Tongue (tissue), 2 donors: Measurements from ENCODE around the gene MIDN. TPM values are rescaled to one million over a fixed set of nuclear protein-coding genes. Genes with fewer than 3 reads are reported as not detected.
A peak's percentile ranks its signal among the peaks of the same experiment; 100 is the strongest.

Experiments
- DNase-seq: peaks from one replicate; pipeline ENCODE4 v3.0.0-alpha.2; 2015
- total RNA-seq: library from RNA; depleted of rRNA; stranded (reverse); fragments of >200 nt; gene quantifications from one replicate; pipeline ENCODE4 v1.2.3, GENCODE V29; 2014

The MIDN gene
- total RNA-seq, 1 donor from 2014 or later, result 26.7 TPM

DNA sequence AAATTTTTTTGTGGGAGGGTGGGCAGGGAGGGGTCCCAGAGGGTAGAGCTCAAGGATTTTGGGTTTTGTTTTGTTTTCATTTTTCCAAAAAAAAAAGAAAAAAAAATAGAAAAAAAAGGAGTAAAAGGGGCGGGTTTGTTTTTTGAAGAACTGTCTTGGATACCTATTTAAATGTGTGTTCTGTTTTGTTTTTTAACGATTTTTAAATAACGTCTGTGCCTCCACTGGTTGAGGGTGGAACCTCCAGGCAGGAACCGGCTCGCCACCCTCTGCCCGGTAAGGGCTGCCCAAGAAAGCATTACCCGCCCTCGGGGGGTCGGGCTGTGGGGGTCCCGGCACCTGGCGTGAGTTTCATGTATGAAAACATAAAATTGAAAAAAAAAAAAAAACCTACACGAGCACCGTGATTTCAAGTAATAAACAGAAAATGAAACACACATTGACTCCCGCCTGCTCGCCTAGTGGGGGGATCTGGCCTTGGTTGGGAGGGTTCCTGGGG lies 10.4 kb downstream of the MIDN start:
- no peak for DNase-seq

DNA sequence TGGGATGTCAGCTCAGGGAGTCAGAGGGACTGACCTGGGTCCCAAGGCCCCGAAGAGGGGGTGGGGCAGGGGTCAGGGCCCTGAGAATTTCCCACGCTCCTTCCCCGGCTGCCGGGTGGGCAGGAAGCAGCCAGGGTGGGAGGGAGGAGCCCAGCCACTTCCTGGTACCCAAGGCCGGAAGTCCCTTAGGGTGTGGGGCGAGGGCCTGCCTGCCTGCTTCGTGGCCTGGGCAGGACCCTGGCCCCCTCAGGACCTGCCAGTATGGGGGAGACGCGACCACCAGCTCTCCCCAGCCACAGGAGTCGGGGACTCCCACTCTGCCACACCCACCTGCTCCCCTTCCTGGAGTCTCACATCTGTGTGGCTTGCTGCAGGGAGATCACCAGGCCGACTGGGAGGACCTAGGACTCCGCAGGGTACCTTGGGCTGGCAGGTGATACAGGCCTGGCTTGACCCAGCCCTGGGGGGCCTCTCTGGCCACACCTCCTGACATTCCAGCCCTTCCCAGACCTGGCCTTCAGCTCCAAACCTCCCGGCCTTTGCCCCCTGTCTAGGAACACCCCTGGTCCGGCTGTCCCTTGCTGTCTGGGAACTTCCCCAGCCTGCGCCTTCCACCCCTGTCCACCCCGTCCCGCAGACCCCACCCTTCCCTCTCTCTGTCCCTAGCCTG lies 11.0 kb downstream of the MIDN start:
- peak; percentile 52 for DNase-seq

DNA sequence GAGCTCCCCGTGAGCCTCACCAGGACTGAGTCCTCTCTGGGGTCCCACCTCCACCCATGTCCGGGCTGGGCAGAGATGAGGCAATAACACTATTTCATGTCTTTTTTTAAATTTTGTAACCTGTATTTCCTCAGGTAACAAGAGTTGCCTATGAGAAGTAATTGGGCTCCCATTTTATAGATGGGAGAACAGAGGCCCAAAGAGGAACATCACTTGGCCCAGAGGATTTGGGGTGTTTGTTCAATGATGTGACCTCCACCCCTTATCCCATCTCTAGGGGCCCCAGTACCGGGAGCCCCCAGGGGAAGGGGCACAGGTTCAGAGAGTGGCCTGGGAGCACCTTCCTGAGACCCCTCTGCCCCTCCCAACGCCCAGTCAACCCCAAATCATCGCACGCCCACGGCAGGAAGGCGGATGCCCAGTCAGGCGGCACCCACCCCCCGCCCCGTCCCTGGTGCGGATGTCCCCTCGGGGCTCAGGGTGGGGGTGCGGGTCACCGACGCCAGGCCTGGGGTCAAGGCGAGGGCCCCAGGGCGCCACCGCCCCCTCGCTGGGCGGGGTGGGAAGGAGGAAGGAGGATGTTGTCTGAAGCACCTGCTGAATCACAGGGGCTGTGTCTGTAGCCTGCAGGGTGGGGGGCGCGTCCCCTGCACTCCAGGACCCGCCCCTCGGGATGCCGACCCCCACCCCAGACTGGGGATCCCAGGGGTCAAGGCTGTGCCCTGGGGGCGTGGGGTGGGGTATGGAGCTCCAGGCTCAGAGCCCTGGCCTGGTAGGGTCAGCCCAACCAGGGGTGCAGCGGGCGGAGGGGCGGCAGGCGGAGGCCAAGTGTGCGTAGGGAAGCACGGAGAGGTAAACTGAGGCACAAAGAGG lies 11.7 kb downstream of the MIDN start:
- DNase-seq, result no peak

DNA sequence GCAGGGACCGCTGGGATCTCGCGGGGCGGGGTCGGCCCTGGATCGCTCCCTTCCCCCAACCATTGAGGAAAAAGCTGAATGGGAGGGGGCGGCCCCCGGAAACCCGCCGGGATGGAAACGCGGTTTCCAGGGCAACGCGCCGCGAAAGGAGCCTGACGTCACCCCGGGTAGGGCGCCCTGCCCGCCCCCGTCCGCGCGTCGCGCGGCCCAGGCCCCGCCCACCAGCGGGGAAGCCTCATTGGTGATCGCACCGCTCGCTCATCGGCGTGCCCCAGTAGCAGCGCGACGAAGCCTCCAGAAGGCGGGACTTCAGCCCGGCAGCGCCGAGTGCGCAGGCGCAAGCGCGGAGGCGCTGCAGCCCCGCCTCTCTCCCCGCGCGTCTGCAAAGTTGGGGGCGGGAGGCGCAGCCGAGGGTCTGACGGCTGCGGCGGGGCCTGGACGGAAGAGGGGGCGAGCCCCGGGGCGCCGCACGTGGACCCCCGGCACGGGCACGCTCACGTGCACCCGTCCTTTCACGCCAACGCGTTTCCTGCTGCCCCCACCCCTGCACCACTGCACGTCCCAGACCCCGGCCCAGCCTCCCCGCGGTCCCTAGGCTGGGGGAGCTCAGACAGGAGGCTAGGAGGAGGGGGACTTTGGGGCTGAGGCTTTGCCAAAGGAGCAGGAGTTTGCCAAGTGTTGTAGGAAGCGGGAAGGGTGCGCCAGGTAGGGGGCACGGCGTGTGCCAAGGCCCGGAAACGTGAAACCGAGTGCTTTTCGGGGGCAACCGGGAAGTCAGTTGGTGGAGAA lies 12.6 kb downstream of the MIDN start:
- DNase-seq, result peak; percentile 98

DNA sequence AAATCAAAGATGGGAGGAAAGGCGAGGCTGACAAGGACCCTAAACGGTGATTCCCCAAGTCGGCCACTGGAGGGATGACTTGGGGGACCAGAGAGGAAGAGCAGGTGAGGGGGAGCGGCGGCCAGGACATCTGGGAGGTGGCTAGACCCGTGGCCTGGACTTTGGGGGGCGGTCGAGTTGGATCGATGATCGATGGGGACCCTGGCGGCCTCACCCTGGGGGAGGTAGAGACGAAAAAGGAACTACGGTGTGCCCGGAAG lies 13.1 kb downstream of the MIDN start:
- DNase-seq, result no peak

DNA sequence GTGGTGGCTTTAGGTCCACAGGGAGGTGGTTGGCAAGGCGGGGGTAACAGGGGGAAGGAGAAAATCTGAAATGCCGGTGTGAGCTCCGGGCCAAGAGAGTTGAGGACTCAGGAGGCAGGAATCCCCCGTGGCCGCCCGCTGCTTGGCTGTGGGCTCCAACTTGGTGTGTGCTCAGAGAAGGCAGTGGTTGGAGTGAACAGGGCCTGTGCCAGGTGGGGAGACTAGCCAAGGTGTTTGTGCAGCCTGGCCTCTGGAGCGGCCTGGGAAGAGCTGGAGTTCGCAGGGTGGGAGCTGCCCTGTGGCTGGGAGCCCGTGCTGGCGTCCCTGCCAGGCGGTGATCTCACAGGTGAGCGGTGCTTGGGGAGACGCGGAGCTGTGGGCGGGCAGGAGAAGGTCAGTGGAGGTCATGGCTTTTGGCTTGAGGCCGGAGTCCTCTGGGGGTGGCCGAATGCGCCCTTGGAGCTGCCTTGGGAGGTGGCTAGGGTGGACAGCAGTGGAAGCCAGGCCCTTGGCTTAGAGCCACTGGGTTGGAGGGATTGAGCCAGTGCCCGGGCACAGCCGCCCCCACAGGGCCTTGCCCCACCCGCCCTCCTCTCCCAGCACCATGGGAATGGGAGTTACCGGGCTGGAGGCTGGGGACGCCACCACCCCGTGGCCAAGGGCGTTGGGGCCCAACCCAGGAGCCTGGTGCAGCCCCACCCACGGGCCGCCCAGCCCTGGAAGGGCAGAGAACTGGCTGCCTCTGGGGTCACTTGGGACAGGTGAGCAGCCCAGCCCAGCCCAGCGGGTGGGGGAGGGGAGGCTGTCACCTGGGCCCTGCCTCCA lies 13.6 kb downstream of the MIDN start:
- DNase-seq, result peak; percentile 43

DNA sequence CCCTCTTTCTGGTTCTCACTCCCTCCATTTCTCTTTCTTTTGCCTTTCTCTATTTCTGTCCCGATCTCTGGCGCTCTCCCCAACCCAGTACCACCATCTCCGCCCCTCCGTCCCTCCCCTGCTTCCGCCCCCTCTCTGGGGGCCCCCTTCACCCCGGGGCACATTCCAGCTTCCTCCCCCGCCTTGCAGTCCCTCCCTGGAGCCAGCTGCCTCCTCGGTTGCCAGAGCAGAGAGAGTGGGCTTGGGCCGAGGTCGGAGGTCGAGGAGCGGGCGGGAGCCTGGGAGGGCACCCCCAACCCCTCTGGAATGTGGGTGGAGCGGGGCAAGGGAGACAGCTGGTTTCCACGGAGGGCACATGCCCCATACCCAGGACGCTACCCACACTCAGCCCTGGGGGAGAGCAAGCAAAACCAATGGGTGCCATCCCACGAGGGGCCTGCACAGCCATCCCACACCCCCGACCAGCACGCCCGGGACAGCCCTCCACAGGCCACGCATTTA lies 14.3 kb downstream of the MIDN start:
- peak; percentile 63 for DNase-seq

DNA sequence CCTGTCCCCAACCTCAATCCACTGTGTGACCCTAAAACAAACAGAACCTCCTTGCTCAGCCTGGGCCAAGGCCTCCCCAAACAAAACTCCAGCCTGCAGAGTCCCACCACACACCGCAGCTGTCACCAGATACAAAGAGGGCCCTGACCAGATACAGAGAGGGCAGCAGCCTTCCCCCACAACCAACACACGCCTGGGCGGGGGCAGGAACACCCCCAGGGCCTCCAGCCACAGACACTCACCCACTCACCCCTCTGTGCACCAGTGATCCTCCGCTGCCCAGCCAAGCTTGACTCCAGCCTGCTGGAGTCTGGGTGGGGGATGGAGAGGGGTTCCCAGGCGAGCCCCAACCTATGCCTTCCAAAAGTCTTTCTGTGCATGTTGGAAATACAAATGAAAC lies 14.8 kb downstream of the MIDN start:
- DNase-seq, result peak; percentile 48

DNA sequence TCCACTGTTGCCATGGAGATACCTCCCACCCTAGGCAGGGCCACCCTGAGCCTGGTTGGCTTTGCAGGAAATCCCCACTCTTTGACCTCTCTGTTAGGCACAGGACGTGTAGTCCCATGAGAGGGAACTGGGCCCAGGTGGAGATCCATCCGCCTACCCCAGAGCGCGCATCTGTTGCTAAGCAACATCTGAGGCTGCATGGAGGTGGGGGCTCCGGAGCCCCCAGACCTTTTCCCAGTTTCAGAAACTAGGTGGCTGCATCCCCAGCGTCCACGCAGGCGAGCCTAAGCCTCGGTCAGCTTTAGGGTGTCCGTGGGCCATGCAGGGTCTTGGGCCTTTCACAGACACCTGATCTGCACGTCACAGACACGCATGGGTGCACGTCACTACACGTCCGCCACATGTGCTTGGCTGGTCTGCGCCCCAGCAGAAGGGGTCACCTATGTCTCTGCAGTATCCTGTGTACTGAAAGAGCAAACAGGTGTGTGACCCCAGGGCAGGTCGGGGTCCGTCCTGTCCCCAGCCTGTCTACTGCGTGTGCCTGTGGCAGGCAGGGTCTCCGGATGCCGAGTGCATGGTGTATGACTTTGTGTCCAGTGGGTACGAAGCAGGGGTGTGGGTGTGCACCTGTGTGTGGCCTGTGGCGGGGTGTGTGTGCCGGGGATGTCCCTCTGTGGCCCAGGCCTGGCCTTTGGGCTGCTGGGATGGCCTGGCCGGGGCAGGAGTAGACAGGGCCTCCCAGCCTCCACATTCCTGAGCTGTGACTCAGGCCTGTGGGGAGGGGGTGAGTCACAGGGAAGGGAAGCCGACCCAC lies 16.6 kb downstream of the MIDN start:
- DNase-seq, result peak; percentile 67

DNA sequence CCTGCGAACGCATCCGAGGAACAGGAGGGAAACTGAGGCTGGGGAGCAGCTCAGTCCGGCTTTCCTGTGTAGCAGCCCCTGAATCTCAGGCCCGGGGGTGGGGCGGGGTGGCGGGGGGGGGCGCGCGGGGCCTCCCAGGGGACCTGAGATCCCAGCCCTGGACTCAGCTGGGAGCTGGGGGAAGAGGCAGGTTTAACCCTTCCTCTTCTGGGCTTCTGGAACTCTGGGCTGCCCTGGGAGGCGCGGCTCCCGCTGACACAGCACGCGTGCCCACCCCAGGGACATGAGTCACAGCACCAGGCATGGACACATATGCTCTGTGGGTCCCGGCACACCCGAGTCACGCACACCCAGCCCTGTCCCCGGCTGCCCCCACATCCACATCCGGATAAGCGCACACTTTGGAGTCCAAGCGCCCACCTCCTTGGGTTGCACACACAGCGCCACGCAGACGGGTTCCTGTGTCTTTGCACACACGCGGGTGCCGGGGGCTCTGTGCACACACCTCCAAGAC lies 17.3 kb downstream of the MIDN start:
- no peak for DNase-seq

DNA sequence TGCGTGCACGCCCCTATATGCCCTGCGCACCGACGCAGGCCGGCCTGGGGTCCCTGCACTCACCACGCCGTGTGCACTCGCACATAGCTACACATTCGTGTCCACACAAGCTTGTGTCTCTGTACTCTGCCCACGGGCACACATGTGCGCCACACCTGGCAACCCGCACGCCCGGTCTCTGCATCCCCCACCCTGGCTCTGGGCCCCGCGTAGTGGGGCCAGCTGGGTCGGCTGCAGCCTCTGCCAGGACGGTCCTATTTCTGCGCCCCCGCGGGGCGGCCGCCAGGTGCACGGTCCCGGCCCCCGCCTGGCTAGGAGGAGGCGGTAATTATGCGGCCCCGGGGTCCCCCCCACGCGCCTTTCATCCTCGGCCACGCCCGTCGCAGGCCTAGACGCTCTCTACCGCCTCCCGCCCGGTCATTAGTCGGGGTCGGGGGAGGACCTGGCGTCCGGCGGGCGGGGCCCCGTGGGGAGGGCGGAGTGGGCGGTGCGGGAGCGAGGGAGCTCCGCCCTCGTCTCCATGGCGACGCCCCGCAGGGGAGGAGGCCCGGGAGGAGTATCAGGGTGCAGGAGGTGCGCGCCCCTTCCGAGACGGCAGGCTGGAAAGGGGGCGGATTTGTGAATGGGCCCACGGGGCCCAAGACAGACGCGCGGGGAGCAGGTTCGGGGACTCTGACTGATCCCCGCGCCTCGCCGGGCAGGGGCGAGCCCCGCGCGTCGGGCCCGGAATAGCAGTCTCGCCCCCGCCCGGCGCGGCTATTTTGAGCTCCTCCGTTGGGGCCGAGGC lies 17.9 kb downstream of the MIDN start:
- DNase-seq, result peak; percentile 87

DNA sequence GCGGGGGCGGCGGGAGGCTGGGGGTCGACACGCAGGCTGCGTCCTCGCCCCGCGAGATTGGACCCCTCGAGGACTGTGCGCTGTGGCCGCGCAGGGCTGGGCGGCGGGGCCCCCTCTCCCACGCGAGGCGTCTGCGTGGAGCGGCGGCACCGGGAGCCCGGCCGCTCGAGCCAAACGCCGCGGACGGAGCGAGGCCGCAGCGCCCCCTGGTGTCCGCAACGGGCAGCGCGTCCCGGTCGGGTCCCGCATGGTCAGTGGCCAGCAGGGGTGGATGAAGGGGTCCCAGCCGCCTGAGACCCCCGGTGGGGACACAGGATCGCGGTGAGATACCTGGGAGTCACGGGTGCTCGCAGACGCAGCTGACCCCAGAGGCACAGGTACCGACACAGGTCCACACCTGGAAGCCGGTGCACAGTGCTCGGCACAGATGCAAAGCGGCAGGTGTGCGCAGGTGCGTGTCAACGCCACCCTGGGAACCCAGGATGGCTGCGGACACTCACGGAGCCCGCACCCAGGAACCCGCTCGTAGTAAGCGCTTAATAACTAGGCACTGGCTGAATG lies 18.6 kb downstream of the MIDN start:
- peak; percentile 79 for DNase-seq

DNA sequence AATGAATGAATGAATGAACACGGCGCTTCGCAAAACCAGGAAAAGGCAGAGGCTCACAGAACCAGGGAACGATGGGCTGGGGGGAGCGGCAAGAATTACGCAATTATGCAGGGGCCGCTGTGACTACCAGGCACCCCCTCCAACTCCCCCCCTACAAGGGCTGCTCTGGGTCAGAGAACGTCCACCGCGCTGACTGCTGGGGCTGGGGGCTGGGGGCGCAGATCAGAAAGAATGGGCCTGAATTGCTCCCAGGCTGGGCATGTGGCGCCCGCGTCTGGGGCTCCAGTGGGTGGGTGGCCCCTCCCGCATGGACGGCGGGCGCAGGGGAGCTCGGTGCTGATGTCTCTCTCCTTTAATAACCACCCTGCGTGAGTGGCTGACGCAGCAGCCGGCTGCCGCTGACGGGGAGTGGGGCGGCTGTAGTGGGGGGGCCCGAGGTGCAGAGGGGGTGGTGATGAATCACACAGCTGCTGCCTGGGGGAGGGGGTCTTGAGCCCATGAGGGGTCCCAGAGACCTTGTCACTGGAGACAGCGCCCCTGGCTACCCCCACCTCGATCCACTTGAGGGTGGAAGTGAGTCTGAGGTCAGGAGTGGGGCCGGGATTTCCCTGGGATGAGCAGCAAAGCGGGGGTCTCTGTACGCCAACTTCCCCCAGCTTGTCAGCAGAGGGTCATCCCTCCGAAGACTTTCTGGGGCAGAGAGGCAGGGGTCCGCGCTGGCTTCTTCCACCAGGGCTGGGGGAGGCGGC lies 19.3 kb downstream of the MIDN start:
- peak; percentile 45 for DNase-seq

DNA sequence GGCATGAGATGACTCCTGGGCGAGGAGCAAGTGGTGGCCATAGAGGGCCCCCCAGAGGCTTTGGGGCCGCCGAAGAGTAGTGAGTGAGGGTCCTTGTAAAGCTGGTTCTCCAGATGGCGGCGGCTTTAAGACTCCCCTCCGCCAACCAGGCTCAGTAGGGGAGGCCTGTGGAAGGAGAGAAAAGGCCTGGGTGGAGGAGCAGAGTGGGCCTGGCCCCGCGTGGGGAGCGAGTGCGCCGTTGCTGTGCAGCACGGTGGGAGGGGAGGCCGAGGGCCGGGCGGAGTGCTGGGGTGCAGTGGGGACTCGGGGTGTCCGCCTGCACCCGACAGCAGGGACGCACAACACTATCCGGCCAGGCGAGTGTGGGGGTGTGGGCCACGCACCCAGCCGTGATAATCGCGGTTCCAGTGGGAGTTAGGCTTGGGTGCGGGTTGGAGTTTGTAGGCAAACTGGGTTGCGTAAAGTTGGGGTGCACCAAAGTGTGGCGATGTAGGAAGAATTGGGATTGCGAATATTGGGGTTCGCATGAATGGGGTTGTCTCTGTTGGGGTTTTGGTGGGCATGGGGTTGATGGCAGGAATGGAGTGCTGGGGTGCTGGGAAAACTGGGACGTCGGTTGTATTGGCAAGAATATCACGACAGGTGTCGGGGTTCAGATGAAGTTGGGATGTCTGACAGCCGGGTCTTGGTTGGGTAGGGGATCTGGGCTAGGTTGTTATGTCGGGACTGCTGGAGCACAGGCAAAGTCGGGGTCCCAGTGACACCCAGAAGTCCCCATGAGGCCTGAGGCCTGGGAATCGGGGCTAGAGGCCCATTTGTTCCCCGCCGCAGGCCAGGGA lies 20.1 kb downstream of the MIDN start:
- no peak for DNase-seq

DNA sequence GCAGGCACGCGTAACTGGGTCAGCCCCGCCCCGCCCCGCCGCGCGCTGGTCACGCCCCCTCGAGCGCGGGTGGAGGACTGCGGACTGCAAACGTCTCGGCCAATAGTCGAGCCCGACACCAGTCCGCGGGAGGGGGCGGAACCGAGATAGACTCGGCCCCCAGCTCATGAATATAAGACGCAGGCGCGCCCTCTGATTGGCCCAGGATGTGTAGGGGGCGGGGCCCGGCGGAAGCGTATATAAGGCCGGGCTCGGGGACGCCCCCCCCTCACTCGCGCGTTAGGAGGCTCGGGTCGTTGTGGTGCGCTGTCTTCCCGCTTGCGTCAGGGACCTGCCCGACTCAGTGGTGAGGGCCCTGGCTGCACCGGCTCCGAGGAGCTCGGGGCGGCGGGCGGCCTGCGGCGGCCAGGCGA lies 20.7 kb downstream of the MIDN start, which contains the start of gene CIRBP:
CIRBP (plus strand) TSS at position 268 of the 413 bp plus-strand sequence. CDS start 1,602 bp downstream, outside the sequence.
- DNase-seq, result peak; percentile 100

DNA sequence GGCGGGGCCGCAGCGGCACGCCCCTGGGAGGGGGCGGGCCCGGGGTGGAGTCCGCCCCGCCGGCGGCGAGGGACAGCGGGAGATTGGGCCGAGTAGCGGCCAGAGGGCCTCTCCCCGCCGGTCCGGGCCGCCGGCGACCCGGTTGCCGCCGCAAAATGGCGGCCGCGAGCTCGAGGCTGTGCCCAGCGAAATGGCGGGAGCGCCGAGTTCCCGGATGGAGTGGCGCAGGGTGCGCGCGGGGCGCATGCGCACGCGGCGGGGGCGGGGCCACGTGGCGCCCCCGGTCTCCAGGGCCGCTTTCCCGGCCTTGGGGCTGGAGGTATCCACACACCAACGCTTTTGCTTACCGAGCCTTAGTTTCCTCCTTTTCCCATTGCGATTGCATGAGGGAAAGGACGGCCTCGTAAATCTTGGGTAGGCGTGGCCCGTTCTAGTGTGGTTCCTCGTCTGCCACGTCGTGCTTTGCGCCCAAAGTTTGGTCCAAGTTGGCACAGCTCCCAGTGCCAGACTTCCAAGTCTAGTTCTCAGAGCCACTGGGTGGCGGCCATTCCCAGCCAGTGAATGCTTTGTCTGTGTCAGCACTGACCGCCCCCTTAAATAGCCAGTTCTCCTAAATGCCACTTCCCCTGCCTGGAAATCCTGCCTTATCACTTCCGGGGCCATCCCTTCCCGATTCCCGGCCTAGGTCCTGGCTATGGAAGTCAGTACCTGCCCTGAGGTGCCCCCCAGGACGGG lies 21.3 kb downstream of the MIDN start:
- DNase-seq, result peak; percentile 95
